Hepatocyte (in vitro differentiated cells): ENCODE measurements around the gene PPP2R5C. TPM values are rescaled to one million over a fixed set of nuclear protein-coding genes. Genes with fewer than 3 reads are reported as not detected.

ENCODE experiments used
- DNase-seq: peaks from one replicate; pipeline ENCODE4 v3.0.0-alpha.2; 2016; ENCODE audit warnings: low spot score
- H2AFZ ChIP-seq: fragments of 200-600 bp; sonication (generic); 2 replicates; pipeline ENCODE4 v1.6.0; 2016; ENCODE audit warnings: antibody characterized with exemption, mild to moderate bottlenecking
- H3K27ac ChIP-seq: fragments of 200-600 bp; sonication (generic); 2 replicates; pipeline ENCODE4 v1.5.1; 2016; ENCODE audit warnings: mild to moderate bottlenecking
- H3K27me3 ChIP-seq: fragments of 200-600 bp; sonication (generic); 2 replicates; pipeline ENCODE4 v1.6.1; 2016
- H3K36me3 ChIP-seq: fragments of 200-600 bp; sonication (generic); replicated peaks from 2 replicates; pipeline ENCODE4 v1.5.1; 2016; ENCODE audit warnings: low read depth; ENCODE audit not compliant: insufficient read depth
- H3K4me1 ChIP-seq: fragments of 200-600 bp; sonication (generic); 2 replicates; pipeline ENCODE4 v1.5.1; 2016; ENCODE audit warnings: mild to moderate bottlenecking, moderate library complexity; ENCODE audit not compliant: insufficient read depth
- H3K4me2 ChIP-seq: fragments of 200-600 bp; sonication (generic); 2 replicates; pipeline ENCODE4 v1.6.0; 2016
- H3K4me3 ChIP-seq: fragments of 200-600 bp; sonication (generic); 2 replicates; pipeline ENCODE4 v1.5.1; 2016; ENCODE audit warnings: mild to moderate bottlenecking
- H3K79me2 ChIP-seq: fragments of 200-600 bp; sonication (generic); 2 replicates; pipeline ENCODE4 v1.6.0; 2017; ENCODE audit warnings: mild to moderate bottlenecking
- H3K9me2 ChIP-seq: fragments of 200-600 bp; sonication (generic); replicated peaks from 2 replicates; pipeline ENCODE4 v1.6.0; 2017; ENCODE audit warnings: mild to moderate bottlenecking; ENCODE audit not compliant: insufficient read depth
- H3K9me3 ChIP-seq: fragments of 200-600 bp; sonication (generic); 2 replicates; pipeline ENCODE4 v1.5.1; 2016; ENCODE audit warnings: low read depth, mild to moderate bottlenecking
- H4K20me1 ChIP-seq: fragments of 200-600 bp; sonication (generic); 2 replicates; pipeline ENCODE4 v1.6.0; 2016; ENCODE audit warnings: mild to moderate bottlenecking; ENCODE audit not compliant: insufficient read depth, poor library complexity, severe bottlenecking
- CTCF ChIP-seq: fragments of 200-600 bp; sonication (generic); IDR thresholded peaks from 2 replicates; pipeline ENCODE4 v1.5.1; 2016; ENCODE audit warnings: antibody characterized with exemption, mild to moderate bottlenecking; ENCODE audit not compliant: poor library complexity
- EZH2 ChIP-seq: fragments of 200-600 bp; sonication (generic); IDR thresholded peaks from 2 replicates; pipeline ENCODE4 v1.6.1; 2016; ENCODE audit warnings: antibody characterized with exemption, mild to moderate bottlenecking, borderline replicate concordance
- EZH2phosphoT487 ChIP-seq: fragments of 200-600 bp; sonication (generic); IDR thresholded peaks from one replicate; pipeline ENCODE4 v1.6.1; 2018; ENCODE audit warnings: antibody characterized with exemption, mild to moderate bottlenecking, low read depth, moderate library complexity; ENCODE audit not compliant: unreplicated experiment, severe bottlenecking
- WGBS: methylation state at CpG from one replicate; pipeline ENCODE4 v1.1.6; 2016; ENCODE audit warnings: low lambda C conversion rate; ENCODE audit errors: missing lambda C conversion rate; 5-methylcytosine and 5-hydroxymethylcytosine counted together
- polyA plus RNA-seq: library from polyadenylated mRNA; unstranded; fragments of >200 nt; fragmentation: Nextera tagmentation; extraction: Ambion mirVana; gene quantifications from 2 replicates; pipeline ENCODE4 v1.2.1, GENCODE V29; 2016
- total RNA-seq: library from RNA; depleted of rRNA; stranded (reverse); fragments of >200 nt; gene quantifications from 2 replicates; pipeline ENCODE4 v1.2.3, GENCODE V29; 2014

Gene PPP2R5C
- total and polyA plus RNA-seq, 2 experiments from 2014 or later, result 47.4 to 78.0 TPM

- Histone ChIP-seq H3K9me3 (no peaks in the 10 kb centered on the region), H4K20me1 (no peaks in the 10 kb centered on the region), H3K36me3 (no peaks in the 10 kb centered on the region), H3K79me2 (no peaks in the 10 kb centered on the region), H3K9me2 (no peaks in the 10 kb centered on the region), H2AFZ (no peak overlapping the region), H3K27me3 (no peaks in the 10 kb centered on the region), H3K4me1 (peaks cover 7% of the 10 kb centered on the region), H3K27ac (no peak overlapping the region), H3K4me3 (no peak overlapping the region), H3K4me2 (no peak overlapping the region)
- TF ChIP-seq EZH2phosphoT487, result no peak
- no peak for DNase-seq
- WGBS, result 90% methylated on average over 4 of the region's 4 CpGs
These were observed 28.3 kb upstream of the PPP2R5C start for GRCh38 chr14:101733211-101733610.

- no peak overlapping the region for H3K27ac ChIP-seq
- H3K4me2 ChIP-seq, result no peak overlapping the region
- 95% methylated on average over 12 of the region's 16 CpGs for whole genome bisulfite sequencing
- H3K4me1 ChIP-seq, result peaks cover 7% of the 10 kb centered on the region
- DNase-seq, result no peak
- no peaks in the 10 kb centered on the region for H3K9me3 ChIP-seq
- H3K27me3 ChIP-seq, result no peaks in the 10 kb centered on the region
- no peaks in the 10 kb centered on the region for H3K9me2 ChIP-seq
- H3K4me3 ChIP-seq, result no peak overlapping the region
- H4K20me1 ChIP-seq, result no peaks in the 10 kb centered on the region
- TF ChIP-seq CTCF (no peak), EZH2phosphoT487 (no peak), EZH2 (no peak)
- no peaks in the 10 kb centered on the region for H3K79me2 ChIP-seq
- no peaks in the 10 kb centered on the region for H3K36me3 ChIP-seq
- no peak overlapping the region for H2AFZ ChIP-seq
These were observed 27.2 kb upstream of the PPP2R5C start for GRCh38 chr14:101734246-101734847.

- H4K20me1 ChIP-seq, result no peaks in the 10 kb centered on the region
- TF ChIP-seq EZH2 (no peak), EZH2phosphoT487 (no peak), CTCF (no peak)
- H2AFZ ChIP-seq, result no peak overlapping the region
- H3K27me3 ChIP-seq, result no peaks in the 10 kb centered on the region
- H3K9me3 ChIP-seq, result no peaks in the 10 kb centered on the region
- WGBS, result 93% methylated on average over 7 of the region's 7 CpGs
- peaks cover 7% of the 10 kb centered on the region for H3K4me1 ChIP-seq
- no peak overlapping the region for H3K4me3 ChIP-seq
- H3K79me2 ChIP-seq, result no peaks in the 10 kb centered on the region
- no peaks in the 10 kb centered on the region for H3K36me3 ChIP-seq
- H3K27ac ChIP-seq, result no peak overlapping the region
- no peak for DNase-seq
- no peak overlapping the region for H3K4me2 ChIP-seq
- no peaks in the 10 kb centered on the region for H3K9me2 ChIP-seq
These were observed 26.1 kb upstream of the PPP2R5C start for GRCh38 chr14:101735453-101735852.

- Histone ChIP-seq H3K27ac (no peak overlapping the region), H4K20me1 (no peaks in the 10 kb centered on the region), H3K79me2 (no peaks in the 10 kb centered on the region), H3K4me3 (no peak overlapping the region), H2AFZ (no peak overlapping the region), H3K4me2 (no peak overlapping the region), H3K4me1 (peaks cover 7% of the 10 kb centered on the region), H3K9me3 (no peaks in the 10 kb centered on the region), H3K9me2 (no peaks in the 10 kb centered on the region), H3K36me3 (no peaks in the 10 kb centered on the region), H3K27me3 (no peaks in the 10 kb centered on the region)
- TF ChIP-seq EZH2, result no peak
- no peak for TF ChIP-seq CTCF
- no peak for TF ChIP-seq EZH2phosphoT487
- no peak for DNase-seq
- 94% methylated on average over 4 of the region's 4 CpGs for WGBS
These were observed 25.4 kb upstream of the PPP2R5C start for GRCh38 chr14:101736071-101736470.
